Activated CD4-positive, alpha-beta T cell treated with anti-CD3 and anti-CD28 coated beads, Interleukin-2, amount 50 U/mL, for 24 hours (primary cell): ENCODE results near the gene LTF.
"Not testable (repeated sequence)": the region's sequence is repeated elsewhere in the genome, so short reads cannot be mapped to it uniquely, and the experiment has no call there.

Experiments
- DNase-seq, 2 donors: peaks; one replicate each; pipeline ENCODE4 v3.0.0-alpha.2; 2020; ENCODE audit warnings: low read depth in 1 of 2, low spot score in 1 of 2

Gene LTF

GRCh38 chr3:46416125-46416810 lies 48.4 kb downstream of the LTF start:
- DNase-seq = no peak

- no peak for DNase-seq
Measured at GRCh38 chr3:46414739-46415138, 50.0 kb downstream of the LTF start.

- no peak for DNase-seq
Measured at GRCh38 chr3:46413951-46414350, 50.8 kb downstream of the LTF start.

GRCh38 chr3:46412786-46413298 lies 51.9 kb downstream of the LTF start:
- no peak for DNase-seq

GRCh38 chr3:46411271-46411670 lies 53.4 kb downstream of the LTF start:
- no peak for DNase-seq

GRCh38 chr3:46410669-46411068 lies 54.0 kb downstream of the LTF start:
- no peak for DNase-seq

GRCh38 chr3:46409739-46410489 lies 54.8 kb downstream of the LTF start:
- DNase-seq = no peak

- no peak for DNase-seq
Measured at GRCh38 chr3:46408853-46409252, 55.9 kb downstream of the LTF start.

GRCh38 chr3:46407970-46408369 lies 56.7 kb downstream of the LTF start:
- no peak for DNase-seq

- DNase-seq = peak in 1 of 2 donors; percentile 8
Measured at GRCh38 chr3:46406788-46407611, 57.7 kb downstream of the LTF start, which contains the start of the genes CCR5AS and CCRL2. TSS of gene CCR5AS (minus strand) at chr3:46407066. TSS of gene CCRL2 (plus strand) at chr3:46407259. CDS start at chr3:46408080, 821 bp downstream.

GRCh38 chr3:46406443-46406787 lies 58.3 kb downstream of the LTF start:
- DNase-seq = no peak

GRCh38 chr3:46405301-46406019 lies 59.2 kb downstream of the LTF start:
- no peak for DNase-seq

- not testable (repeated sequence) for DNase-seq
Measured at GRCh38 chr3:46402902-46403301, 61.8 kb downstream of the LTF start.

- no peak for DNase-seq
Measured at GRCh38 chr3:46401579-46401978, 63.1 kb downstream of the LTF start.

GRCh38 chr3:46400846-46401245 lies 63.9 kb downstream of the LTF start:
- no peak for DNase-seq

GRCh38 chr3:46400000-46400734 lies 64.5 kb downstream of the LTF start:
- DNase-seq = no peak

GRCh38 chr3:46399557-46399956 lies 65.1 kb downstream of the LTF start:
- DNase-seq = no peak

- DNase-seq = no peak
Measured at GRCh38 chr3:46399098-46399497, 65.6 kb downstream of the LTF start.

GRCh38 chr3:46398186-46398955 lies 66.3 kb downstream of the LTF start:
- no peak for DNase-seq
